Tibial artery (tissue), 4 donors: ENCODE data around the gene PJA1.

Source experiments
- DNase-seq, 2 donors: peaks; one replicate each; pipeline ENCODE4 v3.0.0-alpha.2; 2019
- H3K27ac ChIP-seq, 2 donors: fragments of 200-600 bp; sonication (generic) in 1 of 2; 1 replicate in 1 of 2; 2 replicates in 1 of 2; pipeline ENCODE4 v1.5.1; 2018 to 2019; ENCODE audit warnings: mild to moderate bottlenecking in 1 of 2
- H3K27me3 ChIP-seq, 2 donors: fragments of 200-600 bp; sonication (generic) in 1 of 2; one replicate each; pipeline versions ENCODE4 v1.5.1 to v1.6.0; 2016 to 2019
- H3K36me3 ChIP-seq, 3 donors: fragments of 200-600 bp; sonication (generic) in 2 of 3; one replicate each; pipeline ENCODE4 v1.5.1; 2016 to 2019; ENCODE audit warnings: mild to moderate bottlenecking in 2 of 3
- H3K4me1 ChIP-seq, 4 donors: fragments of 200-600 bp; sonication (generic) in 2 of 4; 1 replicate in 3 of 4; 2 replicates in 1 of 4; pipeline ENCODE4 v1.5.1; 2016 to 2019
- H3K4me3 ChIP-seq, 2 donors: fragments of 200-600 bp; sonication (generic) in 1 of 2; 1 replicate in 1 of 2; 2 replicates in 1 of 2; pipeline ENCODE4 v1.5.1; 2018 to 2019; ENCODE audit warnings: mild to moderate bottlenecking in 2 of 2
- H3K9me3 ChIP-seq, 3 donors: fragments of 200-600 bp; sonication (generic) in 1 of 3; one replicate each; pipeline ENCODE4 v1.5.1; 2016 to 2019
- CTCF ChIP-seq, 2 experiments: fragments of 200-600 bp in 1 of 2; fragments of 450-650 bp in 1 of 2; IDR thresholded peaks; one replicate each; pipeline ENCODE4 v1.5.1; 2017 to 2019; ENCODE audit warnings: antibody characterized with exemption in 2 of 2, mild to moderate bottlenecking in 1 of 2, moderate library complexity in 1 of 2
- intact Hi-C: fragments of 100-400 bp; cut with DNase I; formaldehyde crosslinking; loops from one replicate; pipeline ENCODE4 v1.15.0; 2023; ENCODE audit warnings: low total_unique reads

PJA1 gene

GRCh38 chrX:69153060-69153730, 12.1 kb downstream of the PJA1 start:
- intact Hi-C loops = no loop called here
- no peak for TF ChIP-seq CTCF (IDR thresholded peaks at IDR 0.05)
- H3K36me3 ChIP-seq = no peaks in the 10 kb centered on the region
- no peak for DNase-seq
- H3K27ac ChIP-seq = no peak overlapping the region
- H3K27me3 ChIP-seq = no peaks in the 10 kb centered on the region
- H3K9me3 ChIP-seq = no peaks in the 10 kb centered on the region
- no peak overlapping the region for H3K4me3 ChIP-seq
- no peaks in the 10 kb centered on the region for H3K4me1 ChIP-seq

- Histone ChIP-seq H3K27me3 (no peaks in the 10 kb centered on the region), H3K9me3 (no peaks in the 10 kb centered on the region), H3K27ac (no peak overlapping the region), H3K4me1 (no peaks in the 10 kb centered on the region), H3K36me3 (no peaks in the 10 kb centered on the region), H3K4me3 (no peak overlapping the region)
- DNase-seq = peak in 1 of 2 donors; percentile 48
- intact Hi-C loops = no loop called here
- TF ChIP-seq CTCF (IDR thresholded peaks at IDR 0.05) = no peak
Measured at GRCh38 chrX:69152417-69152841, 12.8 kb downstream of the PJA1 start.

GRCh38 chrX:69151866-69152284, 13.4 kb downstream of the PJA1 start:
- no peaks in the 10 kb centered on the region for H3K4me1 ChIP-seq
- H3K9me3 ChIP-seq = no peaks in the 10 kb centered on the region
- H3K27me3 ChIP-seq = no peaks in the 10 kb centered on the region
- no peak overlapping the region for H3K27ac ChIP-seq
- H3K4me3 ChIP-seq = no peak overlapping the region
- intact Hi-C loops = no loop called here
- no peak for TF ChIP-seq CTCF (IDR thresholded peaks at IDR 0.05)
- DNase-seq = no peak
- no peaks in the 10 kb centered on the region for H3K36me3 ChIP-seq

DNA sequence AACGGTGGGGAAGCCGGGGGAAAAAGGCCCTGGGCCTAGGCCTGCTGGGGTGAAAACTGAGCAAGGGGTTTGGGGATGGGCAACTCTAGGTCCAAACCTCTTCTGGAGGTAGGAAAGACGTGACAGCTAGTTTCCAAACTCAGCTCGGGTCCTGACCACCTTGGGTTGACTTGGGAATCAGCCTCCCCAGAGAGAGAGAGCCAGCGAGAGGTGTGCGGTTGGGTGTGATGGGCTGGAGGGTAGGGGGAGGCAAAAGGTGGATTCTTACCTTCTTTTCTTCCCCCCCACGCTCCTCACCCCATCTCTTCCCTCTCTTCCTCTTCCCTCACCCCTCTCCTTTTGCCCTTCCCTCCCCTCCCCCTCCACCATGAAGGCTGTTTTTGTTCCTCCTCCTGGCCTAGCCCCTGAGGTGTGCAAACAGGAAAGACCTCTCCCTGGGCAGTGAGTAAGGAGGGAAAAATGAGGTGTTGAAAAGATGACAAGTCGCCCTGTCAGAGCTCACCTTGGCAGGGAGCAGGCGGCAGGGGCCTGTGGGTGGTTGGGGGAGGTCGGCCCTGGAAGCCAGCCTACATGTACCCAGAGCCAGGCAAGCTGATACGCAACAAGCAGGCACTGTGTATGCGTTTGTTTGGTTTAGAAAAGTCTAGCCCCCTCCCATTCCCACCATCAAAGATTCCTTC, 14.8 kb downstream of the PJA1 start:
- no peak overlapping the region for H3K4me3 ChIP-seq
- H3K9me3 ChIP-seq = no peaks in the 10 kb centered on the region
- H3K4me1 ChIP-seq = no peaks in the 10 kb centered on the region
- intact Hi-C loops = no loop called here
- H3K27me3 ChIP-seq = no peaks in the 10 kb centered on the region
- TF ChIP-seq CTCF (IDR thresholded peaks at IDR 0.05) = no peak
- no peak for DNase-seq
- H3K27ac ChIP-seq = no peak overlapping the region
- no peaks in the 10 kb centered on the region for H3K36me3 ChIP-seq

GRCh38 chrX:69149466-69150280, 15.6 kb downstream of the PJA1 start:
- Histone ChIP-seq H3K27me3 (no peaks in the 10 kb centered on the region), H3K4me1 (no peaks in the 10 kb centered on the region), H3K27ac (no peak overlapping the region), H3K36me3 (no peaks in the 10 kb centered on the region), H3K9me3 (no peaks in the 10 kb centered on the region), H3K4me3 (no peak overlapping the region)
- TF ChIP-seq CTCF (IDR thresholded peaks at IDR 0.05) = no peak
- intact Hi-C loops = no loop called here
- DNase-seq = no peak
